H9 (cell line): Measurements from ENCODE around the gene ARHGAP15. TPM values are rescaled to one million over a fixed set of nuclear protein-coding genes. Genes with fewer than 3 reads are reported as not detected.

Experiments used
- DNase-seq: peaks from one replicate; pipeline ENCODE4 v3.0.0-alpha.2; 2017
- H2AFZ ChIP-seq: one replicate; pipeline ENCODE4 v1.6.1; 2013; ENCODE audit warnings: mild to moderate bottlenecking, low read length, control low read depth, moderate library complexity
- H2AK5ac ChIP-seq: 2 replicates; pipeline ENCODE4 v1.6.1; 2013; ENCODE audit warnings: low read length, control low read depth, mixed read lengths; ENCODE audit not compliant: insufficient read length
- H2BK120ac ChIP-seq: one replicate; pipeline ENCODE4 v1.6.1; 2013; ENCODE audit warnings: low read depth, mild to moderate bottlenecking, low read length, control low read depth, inconsistent platforms; ENCODE audit not compliant: poor library complexity, severe bottlenecking
- H2BK12ac ChIP-seq: 2 replicates; pipeline ENCODE4 v1.6.1; 2013; ENCODE audit warnings: low read length, control low read depth, mixed read lengths, low read depth; ENCODE audit not compliant: insufficient read length
- H2BK15ac ChIP-seq: 2 replicates; pipeline ENCODE4 v1.6.1; 2013; ENCODE audit warnings: low read depth, low read length, control low read depth
- H2BK20ac ChIP-seq: one replicate; pipeline ENCODE4 v1.6.1; 2013; ENCODE audit warnings: low read depth, mild to moderate bottlenecking, low read length, control low read depth, inconsistent platforms; ENCODE audit not compliant: poor library complexity, severe bottlenecking
- H2BK5ac ChIP-seq: 2 replicates; pipeline ENCODE4 v1.6.1; 2013; ENCODE audit warnings: low read length, control low read depth, mixed read lengths; ENCODE audit not compliant: insufficient read length
- H3K14ac ChIP-seq: 2 replicates; pipeline ENCODE4 v1.6.1; 2013; ENCODE audit warnings: low read length, control low read depth; ENCODE audit not compliant: insufficient read depth
- H3K18ac ChIP-seq: 2 replicates; pipeline ENCODE4 v1.6.1; 2013; ENCODE audit warnings: low read depth, mild to moderate bottlenecking, mixed read lengths, low read length, control low read depth; ENCODE audit not compliant: insufficient read length
- H3K23ac ChIP-seq: 2 replicates; pipeline ENCODE4 v1.6.1; 2013; ENCODE audit warnings: low read length, control low read depth, mixed read lengths, low read depth; ENCODE audit not compliant: insufficient read length
- H3K23me2 ChIP-seq: 2 replicates; pipeline ENCODE4 v1.6.1; 2013; ENCODE audit warnings: low read depth, mild to moderate bottlenecking, mixed read lengths, low read length, control low read depth; ENCODE audit not compliant: insufficient read length, poor library complexity, severe bottlenecking
- H3K27ac ChIP-seq: 2 replicates; pipeline ENCODE4 v1.5.1; 2013; ENCODE audit warnings: low read length, control low read depth, mixed read lengths, low read depth; ENCODE audit not compliant: insufficient read length
- H3K27me3 ChIP-seq: 2 replicates; pipeline ENCODE4 v1.6.1; 2013; ENCODE audit warnings: low read length, control low read depth, inconsistent platforms; ENCODE audit not compliant: insufficient read depth
- H3K4ac ChIP-seq: 2 replicates; pipeline ENCODE4 v1.6.1; 2013; ENCODE audit warnings: low read depth, mild to moderate bottlenecking, control low read depth, inconsistent platforms, low read length, moderate library complexity
- H3K4me1 ChIP-seq: 2 replicates; pipeline ENCODE4 v1.6.1; 2013; ENCODE audit warnings: low read length, control low read depth, inconsistent platforms; ENCODE audit not compliant: insufficient read depth
- H3K4me2 ChIP-seq: 2 replicates; pipeline ENCODE4 v1.6.1; 2013; ENCODE audit warnings: low read length, control low read depth, mixed read lengths; ENCODE audit not compliant: insufficient read length, insufficient read depth
- H3K56ac ChIP-seq: 2 replicates; pipeline ENCODE4 v1.6.1; 2013; ENCODE audit warnings: low read depth, mild to moderate bottlenecking, mixed read lengths, low read length, control low read depth; ENCODE audit not compliant: insufficient read length
- H3K79me1 ChIP-seq: 2 replicates; pipeline ENCODE4 v1.6.1; 2013; ENCODE audit warnings: low read depth, mild to moderate bottlenecking, moderate library complexity, low read length, control low read depth, inconsistent platforms; ENCODE audit not compliant: insufficient read depth, poor library complexity, severe bottlenecking
- H3K79me2 ChIP-seq: 2 replicates; pipeline ENCODE4 v1.6.1; 2013; ENCODE audit warnings: low read length, control low read depth, inconsistent platforms; ENCODE audit not compliant: insufficient read depth
- H3K9ac ChIP-seq: 2 replicates; pipeline ENCODE4 v1.6.1; 2013; ENCODE audit warnings: low read length, control low read depth, mixed read lengths; ENCODE audit not compliant: insufficient read length; ENCODE audit errors: extremely low read depth
- H3K9me3 ChIP-seq: one replicate; pipeline ENCODE4 v1.6.1; 2013; ENCODE audit warnings: low read depth, low read length, inconsistent platforms; ENCODE audit not compliant: control insufficient read depth
- H3T11ph ChIP-seq: one replicate; pipeline ENCODE4 v1.6.1; 2013; ENCODE audit warnings: mild to moderate bottlenecking, low read length, control low read depth, inconsistent platforms
- H4K20me1 ChIP-seq: one replicate; pipeline ENCODE4 v1.6.1; 2013; ENCODE audit not compliant: control insufficient read depth, insufficient read length, insufficient read depth
- H4K5ac ChIP-seq: 2 replicates; pipeline ENCODE4 v1.6.1; 2013; ENCODE audit warnings: low read depth, mild to moderate bottlenecking, mixed read lengths, low read length, control low read depth; ENCODE audit not compliant: insufficient read length
- H4K8ac ChIP-seq: replicated peaks from 2 replicates; pipeline ENCODE4 v1.6.1; 2013; ENCODE audit warnings: low read length, control low read depth, mixed read lengths, low read depth; ENCODE audit not compliant: insufficient read length
- H4K91ac ChIP-seq: 2 replicates; pipeline ENCODE4 v1.6.1; 2013; ENCODE audit warnings: low read depth, mild to moderate bottlenecking, moderate library complexity, mixed read lengths, low read length, control low read depth; ENCODE audit not compliant: insufficient read length
- H3K27ac Mint-ChIP-seq, 3 experiments: 2 replicates in 2 of 3; 3 replicates in 1 of 3; pipeline ENCODE4 v1.8.0; 2020 to 2021; ENCODE audit warnings: mixed read lengths in 3 of 3, mild to moderate bottlenecking in 1 of 3, moderate library complexity in 1 of 3
- H3K27me3 Mint-ChIP-seq: 2 replicates; pipeline ENCODE4 v1.8.0; 2021; ENCODE audit warnings: low read depth, mild to moderate bottlenecking, moderate library complexity, mixed read lengths
- H3K36me3 Mint-ChIP-seq, 3 experiments: 2 replicates in 2 of 3; 3 replicates in 1 of 3; pipeline ENCODE4 v1.8.0; 2020 to 2021; ENCODE audit warnings: low read depth in 3 of 3, mixed read lengths in 3 of 3; ENCODE audit not compliant: insufficient read depth in 1 of 3
- H3K4me1 Mint-ChIP-seq, 2 experiments: 2 replicates each; pipeline ENCODE4 v1.8.0; 2020; ENCODE audit warnings: mixed read lengths in 2 of 2
- H3K4me3 Mint-ChIP-seq, 2 experiments: 2 replicates in 1 of 2; 3 replicates in 1 of 2; pipeline ENCODE4 v1.8.0; 2020 to 2021; ENCODE audit warnings: mild to moderate bottlenecking in 2 of 2, mixed read lengths in 2 of 2, moderate library complexity in 1 of 2
- H3K9me3 Mint-ChIP-seq, 2 experiments: 2 replicates in 1 of 2; 3 replicates in 1 of 2; pipeline ENCODE4 v1.8.0; 2020; ENCODE audit warnings: mild to moderate bottlenecking in 2 of 2, mixed read lengths in 2 of 2, moderate library complexity in 1 of 2
- WGBS: extraction: QIAGEN DNeasy Blood & Tissue Kit; methylation state at CpG from one replicate; pipeline ENCODE4 v1.1.7; 2013; ENCODE audit warnings: missing lambda C conversion rate, low lambda C conversion rate, mixed read lengths; ENCODE audit not compliant: insufficient read length; ENCODE audit errors: extremely low coverage; 5-methylcytosine and 5-hydroxymethylcytosine counted together
- total RNA-seq: library from RNA; stranded (reverse); gene quantifications from 2 replicates; pipeline ENCODE4 v1.2.1, GENCODE V29; 2021
- TF ChIP-seq, protein P1 (sequence below): fragments of 200-600 bp; sonication (generic); conservative IDR thresholded peaks from 3 replicates; pipeline ENCODE4 v1.8.0; 2021; ENCODE audit warnings: antibody characterized with exemption, mild to moderate bottlenecking

ARHGAP15 gene
- total RNA-seq, 1 experiment from 2014 or later, result not detected

DNA sequence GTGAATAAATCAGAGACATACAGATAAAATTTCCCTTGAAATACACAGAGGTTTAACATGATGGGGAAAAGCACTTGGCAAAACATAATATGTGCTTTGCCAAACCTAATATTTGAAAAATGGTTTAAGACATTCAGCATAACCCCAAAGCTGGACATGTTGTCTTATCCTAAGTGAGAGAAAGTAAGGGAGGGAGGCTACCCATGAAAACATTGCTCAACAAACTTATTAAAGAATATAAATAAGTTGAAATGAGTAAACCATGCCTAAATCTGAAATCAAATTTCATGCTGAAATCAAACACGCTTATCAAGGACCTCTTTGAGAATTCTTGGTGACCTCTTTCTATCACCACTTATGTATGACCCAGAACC lies 81.2 kb downstream of the ARHGAP15 start:
- Histone ChIP-seq H2AFZ (no peak overlapping the region), H3K4me1 (no peaks in the 10 kb centered on the region), H3T11ph (no peak overlapping the region), H4K5ac (no peak overlapping the region), H3K23ac (no peak overlapping the region), H4K20me1 (no peaks in the 10 kb centered on the region), H3K4me2 (no peak overlapping the region), H2BK15ac (no peak overlapping the region), H2BK20ac (no peak overlapping the region), H3K23me2 (no peaks in the 10 kb centered on the region), H3K18ac (no peak overlapping the region), H3K14ac (no peak overlapping the region), H3K79me2 (no peaks in the 10 kb centered on the region), H4K8ac (no peak overlapping the region), H3K27ac (no peak overlapping the region), H2BK12ac (no peak overlapping the region), H3K9me3 (no peaks in the 10 kb centered on the region), H3K27me3 (no peaks in the 10 kb centered on the region), H2BK120ac (no peak overlapping the region), H3K56ac (no peak overlapping the region), H3K79me1 (no peaks in the 10 kb centered on the region), H3K4ac (no peak overlapping the region), H3K9ac (no peak overlapping the region), H2BK5ac (no peak overlapping the region), H4K91ac (no peak overlapping the region), H2AK5ac (no peak overlapping the region)
- no peak for DNase-seq
- H3K27me3 Mint-ChIP-seq, result no peaks in the 10 kb centered on the region
- no peaks in the 10 kb centered on the region for H3K36me3 Mint-ChIP-seq
- no peak overlapping the region for H3K4me3 Mint-ChIP-seq
- H3K27ac Mint-ChIP-seq, result no peak overlapping the region
- H3K9me3 Mint-ChIP-seq, result no peaks in the 10 kb centered on the region
- H3K4me1 Mint-ChIP-seq, result no peaks in the 10 kb centered on the region
- TF ChIP-seq, protein P1, sequence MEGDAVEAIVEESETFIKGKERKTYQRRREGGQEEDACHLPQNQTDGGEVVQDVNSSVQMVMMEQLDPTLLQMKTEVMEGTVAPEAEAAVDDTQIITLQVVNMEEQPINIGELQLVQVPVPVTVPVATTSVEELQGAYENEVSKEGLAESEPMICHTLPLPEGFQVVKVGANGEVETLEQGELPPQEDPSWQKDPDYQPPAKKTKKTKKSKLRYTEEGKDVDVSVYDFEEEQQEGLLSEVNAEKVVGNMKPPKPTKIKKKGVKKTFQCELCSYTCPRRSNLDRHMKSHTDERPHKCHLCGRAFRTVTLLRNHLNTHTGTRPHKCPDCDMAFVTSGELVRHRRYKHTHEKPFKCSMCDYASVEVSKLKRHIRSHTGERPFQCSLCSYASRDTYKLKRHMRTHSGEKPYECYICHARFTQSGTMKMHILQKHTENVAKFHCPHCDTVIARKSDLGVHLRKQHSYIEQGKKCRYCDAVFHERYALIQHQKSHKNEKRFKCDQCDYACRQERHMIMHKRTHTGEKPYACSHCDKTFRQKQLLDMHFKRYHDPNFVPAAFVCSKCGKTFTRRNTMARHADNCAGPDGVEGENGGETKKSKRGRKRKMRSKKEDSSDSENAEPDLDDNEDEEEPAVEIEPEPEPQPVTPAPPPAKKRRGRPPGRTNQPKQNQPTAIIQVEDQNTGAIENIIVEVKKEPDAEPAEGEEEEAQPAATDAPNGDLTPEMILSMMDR, result no peak
- WGBS, result no CpG with 5 or more reads among the region's 1 CpG
